ENCODE measurements around the gene RAPH1.

RAPH1 gene

GRCh38 chr2:203569677-203570316 lies 34.7 kb upstream of the RAPH1 start:
- Histone ChIP-seq H3K9ac (ENCODE audit: low read length) (no peak overlapping the region), H3K4me1 (ENCODE audit: control insufficient read depth, insufficient read depth, low read length) (no peaks in the 10 kb centered on the region), H3K4me3 (ENCODE audit: low read length) (no peak overlapping the region), H3K9me3 (ENCODE audit: control insufficient read depth, low read length) (no peaks in the 10 kb centered on the region), H3K27me3 (ENCODE audit: control insufficient read depth, insufficient read depth, low read length) (no peaks in the 10 kb centered on the region), H3K36me3 (ENCODE audit: control insufficient read depth, insufficient read depth, low read length) (no peaks in the 10 kb centered on the region)

GRCh38 chr2:203567691-203568090 lies 32.6 kb upstream of the RAPH1 start:
- Histone ChIP-seq H3K4me3 (ENCODE audit: low read length) (no peak overlapping the region), H3K9ac (ENCODE audit: low read length) (no peak overlapping the region), H3K9me3 (ENCODE audit: control insufficient read depth, low read length) (no peaks in the 10 kb centered on the region), H3K27me3 (ENCODE audit: control insufficient read depth, insufficient read depth, low read length) (no peaks in the 10 kb centered on the region), H3K4me1 (ENCODE audit: control insufficient read depth, insufficient read depth, low read length) (no peaks in the 10 kb centered on the region), H3K36me3 (ENCODE audit: control insufficient read depth, insufficient read depth, low read length) (no peaks in the 10 kb centered on the region)

- Histone ChIP-seq H3K36me3 (ENCODE audit: control insufficient read depth, insufficient read depth, low read length) (no peaks in the 10 kb centered on the region), H3K4me3 (ENCODE audit: low read length) (no peak overlapping the region), H3K9me3 (ENCODE audit: control insufficient read depth, low read length) (no peaks in the 10 kb centered on the region), H3K4me1 (ENCODE audit: control insufficient read depth, insufficient read depth, low read length) (no peaks in the 10 kb centered on the region), H3K27me3 (ENCODE audit: control insufficient read depth, insufficient read depth, low read length) (no peaks in the 10 kb centered on the region), H3K9ac (ENCODE audit: low read length) (no peak overlapping the region)
These were observed 31.1 kb upstream of the RAPH1 start for GRCh38 chr2:203566161-203566560.

DNA sequence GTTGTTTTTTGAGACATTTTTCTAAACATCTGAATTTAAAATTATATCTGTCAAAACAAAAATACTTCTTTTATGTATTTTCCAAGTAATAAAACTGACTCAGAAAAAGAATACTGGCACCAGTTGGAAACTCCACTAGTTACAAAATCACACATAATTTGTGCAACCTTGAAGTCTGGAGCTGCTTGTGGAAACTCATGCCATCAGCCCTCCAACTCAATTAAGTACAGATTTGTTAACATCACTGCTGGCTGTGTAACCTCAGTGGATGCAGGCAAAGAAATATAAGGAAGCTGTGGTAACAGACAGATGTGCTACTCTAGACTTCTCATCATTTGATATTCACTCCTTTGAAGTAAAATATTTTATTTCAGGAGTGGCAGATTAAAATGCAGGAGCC lies 30.0 kb upstream of the RAPH1 start:
- Histone ChIP-seq H3K4me3 (ENCODE audit: low read length) (no peak overlapping the region), H3K27me3 (ENCODE audit: control insufficient read depth, insufficient read depth, low read length) (no peaks in the 10 kb centered on the region), H3K4me1 (ENCODE audit: control insufficient read depth, insufficient read depth, low read length) (no peaks in the 10 kb centered on the region), H3K36me3 (ENCODE audit: control insufficient read depth, insufficient read depth, low read length) (no peaks in the 10 kb centered on the region), H3K9ac (ENCODE audit: low read length) (no peak overlapping the region), H3K9me3 (ENCODE audit: control insufficient read depth, low read length) (no peaks in the 10 kb centered on the region)

DNA sequence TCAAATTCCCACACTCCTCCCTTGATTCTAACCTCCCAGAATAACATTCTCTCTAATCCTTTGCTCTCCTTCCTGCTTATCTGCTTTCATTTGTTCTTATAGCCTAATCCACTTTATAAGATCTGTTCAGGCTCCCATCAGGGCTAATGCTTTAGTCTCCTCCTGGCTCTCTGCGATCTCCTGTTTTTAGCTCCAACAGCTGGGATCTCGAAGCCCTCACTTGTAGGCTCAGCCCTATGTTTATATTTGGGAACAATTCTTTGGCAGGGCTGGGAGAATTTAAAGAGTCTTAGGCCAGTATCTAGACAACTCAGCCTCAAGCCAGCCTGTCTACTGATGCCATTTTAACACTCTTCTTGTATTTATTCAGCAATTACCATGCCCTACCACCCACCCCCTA lies 27.2 kb upstream of the RAPH1 start:
- Histone ChIP-seq H3K27me3 (ENCODE audit: control insufficient read depth, insufficient read depth, low read length) (no peaks in the 10 kb centered on the region), H3K4me1 (ENCODE audit: control insufficient read depth, insufficient read depth, low read length) (no peaks in the 10 kb centered on the region), H3K4me3 (ENCODE audit: low read length) (no peak overlapping the region), H3K9ac (ENCODE audit: low read length) (no peak overlapping the region), H3K36me3 (ENCODE audit: control insufficient read depth, insufficient read depth, low read length) (no peaks in the 10 kb centered on the region), H3K9me3 (ENCODE audit: control insufficient read depth, low read length) (no peaks in the 10 kb centered on the region)

GRCh38 chr2:203559641-203560040 lies 24.5 kb upstream of the RAPH1 start:
- H3K9ac ChIP-seq (ENCODE audit: low read length) = no peak overlapping the region
- no peaks in the 10 kb centered on the region for H3K4me1 ChIP-seq (ENCODE audit: control insufficient read depth, insufficient read depth, low read length)
- no peaks in the 10 kb centered on the region for H3K36me3 ChIP-seq (ENCODE audit: control insufficient read depth, insufficient read depth, low read length)
- H3K9me3 ChIP-seq (ENCODE audit: control insufficient read depth, low read length) = no peaks in the 10 kb centered on the region
- H3K27me3 ChIP-seq (ENCODE audit: control insufficient read depth, insufficient read depth, low read length) = no peaks in the 10 kb centered on the region
- no peak overlapping the region for H3K4me3 ChIP-seq (ENCODE audit: low read length)

- Histone ChIP-seq H3K9ac (ENCODE audit: low read length) (no peak overlapping the region), H3K9me3 (ENCODE audit: control insufficient read depth, low read length) (no peaks in the 10 kb centered on the region), H3K27me3 (ENCODE audit: control insufficient read depth, insufficient read depth, low read length) (no peaks in the 10 kb centered on the region), H3K4me1 (ENCODE audit: control insufficient read depth, insufficient read depth, low read length) (no peaks in the 10 kb centered on the region), H3K36me3 (ENCODE audit: control insufficient read depth, insufficient read depth, low read length) (no peaks in the 10 kb centered on the region), H3K4me3 (ENCODE audit: low read length) (no peak overlapping the region)
These were observed 18.7 kb upstream of the RAPH1 start for GRCh38 chr2:203553784-203554183.

- Histone ChIP-seq H3K4me3 (ENCODE audit: low read length) (no peak overlapping the region), H3K27me3 (ENCODE audit: control insufficient read depth, insufficient read depth, low read length) (no peaks in the 10 kb centered on the region), H3K9me3 (ENCODE audit: control insufficient read depth, low read length) (no peaks in the 10 kb centered on the region), H3K9ac (ENCODE audit: low read length) (no peak overlapping the region), H3K36me3 (ENCODE audit: control insufficient read depth, insufficient read depth, low read length) (no peaks in the 10 kb centered on the region), H3K4me1 (ENCODE audit: control insufficient read depth, insufficient read depth, low read length) (no peaks in the 10 kb centered on the region)
These were observed 16.7 kb upstream of the RAPH1 start for GRCh38 chr2:203551778-203552177.

GRCh38 chr2:203550266-203550665 lies 15.2 kb upstream of the RAPH1 start:
- Histone ChIP-seq H3K36me3 (ENCODE audit: control insufficient read depth, insufficient read depth, low read length) (no peaks in the 10 kb centered on the region), H3K9ac (ENCODE audit: low read length) (no peak overlapping the region), H3K4me3 (ENCODE audit: low read length) (no peak overlapping the region), H3K9me3 (ENCODE audit: control insufficient read depth, low read length) (no peaks in the 10 kb centered on the region), H3K27me3 (ENCODE audit: control insufficient read depth, insufficient read depth, low read length) (no peaks in the 10 kb centered on the region), H3K4me1 (ENCODE audit: control insufficient read depth, insufficient read depth, low read length) (no peaks in the 10 kb centered on the region)

DNA sequence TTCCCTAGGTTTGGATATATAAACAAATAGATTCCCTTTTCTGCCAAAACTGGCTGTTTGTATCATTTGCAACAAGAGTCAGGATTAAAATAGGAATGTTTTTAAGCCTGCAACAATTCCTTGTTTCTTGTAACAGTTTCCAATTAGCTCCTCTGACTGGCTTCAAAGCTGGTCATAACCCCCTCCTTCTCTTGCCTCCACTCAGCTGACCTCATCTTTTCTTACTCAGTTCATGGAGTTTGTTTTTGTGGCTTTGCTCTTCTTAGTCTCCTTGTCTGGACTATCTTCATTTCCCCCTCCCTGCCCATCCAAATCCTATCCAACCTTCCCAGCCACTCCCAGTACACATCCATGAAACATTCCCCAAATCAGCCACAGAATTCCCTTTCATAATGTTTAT lies 14.3 kb upstream of the RAPH1 start:
- Histone ChIP-seq H3K9me3 (ENCODE audit: control insufficient read depth, low read length) (no peaks in the 10 kb centered on the region), H3K36me3 (ENCODE audit: control insufficient read depth, insufficient read depth, low read length) (no peaks in the 10 kb centered on the region), H3K4me1 (ENCODE audit: control insufficient read depth, insufficient read depth, low read length) (no peaks in the 10 kb centered on the region), H3K9ac (ENCODE audit: low read length) (no peak overlapping the region), H3K27me3 (ENCODE audit: control insufficient read depth, insufficient read depth, low read length) (no peaks in the 10 kb centered on the region), H3K4me3 (ENCODE audit: low read length) (no peak overlapping the region)

- Histone ChIP-seq H3K4me3 (ENCODE audit: low read length) (no peak overlapping the region), H3K4me1 (ENCODE audit: control insufficient read depth, insufficient read depth, low read length) (no peaks in the 10 kb centered on the region), H3K27me3 (ENCODE audit: control insufficient read depth, insufficient read depth, low read length) (no peaks in the 10 kb centered on the region), H3K9ac (ENCODE audit: low read length) (no peak overlapping the region), H3K9me3 (ENCODE audit: control insufficient read depth, low read length) (no peaks in the 10 kb centered on the region), H3K36me3 (ENCODE audit: control insufficient read depth, insufficient read depth, low read length) (no peaks in the 10 kb centered on the region)
These were observed 13.8 kb upstream of the RAPH1 start for GRCh38 chr2:203548887-203549286.

- Histone ChIP-seq H3K27me3 (ENCODE audit: control insufficient read depth, insufficient read depth, low read length) (no peaks in the 10 kb centered on the region), H3K4me3 (ENCODE audit: low read length) (no peak overlapping the region), H3K4me1 (ENCODE audit: control insufficient read depth, insufficient read depth, low read length) (no peaks in the 10 kb centered on the region), H3K9ac (ENCODE audit: low read length) (no peak overlapping the region), H3K9me3 (ENCODE audit: control insufficient read depth, low read length) (no peaks in the 10 kb centered on the region), H3K36me3 (ENCODE audit: control insufficient read depth, insufficient read depth, low read length) (no peaks in the 10 kb centered on the region)
These were observed 12.3 kb upstream of the RAPH1 start for GRCh38 chr2:203547356-203547755.

DNA sequence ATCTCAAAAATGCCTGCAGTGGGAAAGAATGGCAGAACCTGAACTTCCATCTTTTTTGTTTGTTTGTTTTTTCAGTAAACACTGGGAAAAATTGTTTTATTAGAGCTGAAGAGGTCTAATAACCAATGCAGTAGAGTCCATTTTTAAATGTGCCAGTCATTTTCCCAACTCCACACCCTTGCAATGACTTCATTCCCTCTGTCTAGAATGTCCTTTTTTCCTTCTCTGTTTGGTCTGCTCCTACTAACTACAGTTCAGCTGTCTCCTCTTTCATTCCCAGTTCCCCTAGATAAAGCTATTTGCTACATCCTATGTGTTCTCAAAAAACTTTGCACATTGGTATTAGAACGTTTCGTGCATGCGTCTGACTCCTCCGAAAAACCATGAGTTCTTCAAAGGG lies 9.3 kb upstream of the RAPH1 start:
- Histone ChIP-seq H3K9ac (ENCODE audit: low read length) (no peak overlapping the region), H3K9me3 (ENCODE audit: control insufficient read depth, low read length) (no peaks in the 10 kb centered on the region), H3K4me3 (ENCODE audit: low read length) (no peak overlapping the region), H3K36me3 (ENCODE audit: control insufficient read depth, insufficient read depth, low read length) (no peaks in the 10 kb centered on the region), H3K4me1 (ENCODE audit: control insufficient read depth, insufficient read depth, low read length) (peaks cover 4% of the 10 kb centered on the region), H3K27me3 (ENCODE audit: control insufficient read depth, insufficient read depth, low read length) (no peaks in the 10 kb centered on the region)
